ENCODE results near the gene CLDN7. TPM values are rescaled to one million over a fixed set of nuclear protein-coding genes. Genes with fewer than 3 reads are reported as not detected.

CLDN7 gene
- total RNA-seq, 1 experiment from 2014 or later: 286 TPM

DNA sequence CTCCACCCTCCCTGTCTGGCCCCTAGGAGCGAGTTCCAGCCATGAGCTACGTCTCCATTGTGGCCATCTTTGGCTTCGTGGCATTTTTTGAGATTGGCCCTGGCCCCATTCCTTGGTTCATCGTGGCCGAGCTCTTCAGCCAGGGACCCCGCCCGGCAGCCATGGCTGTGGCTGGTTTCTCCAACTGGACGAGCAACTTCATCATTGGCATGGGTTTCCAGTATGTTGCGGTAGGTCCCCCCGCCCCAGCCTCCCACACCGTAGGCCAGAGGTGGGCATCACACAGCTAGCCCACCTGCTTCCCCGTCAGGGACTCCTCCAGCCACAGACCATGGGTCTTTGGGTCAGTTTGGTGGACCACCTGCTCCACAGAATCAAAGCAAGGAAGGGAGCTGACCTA, 23.4 kb upstream of the CLDN7 start:
- intact Hi-C loops (cut with micrococcal nuclease): no loop called here
- ATAC-seq: no peak
- DNase-seq (ENCODE audit: low read depth, low spot score): no peak
- no peaks in the 10 kb centered on the region for H3K79me2 ChIP-seq (ENCODE audit: insufficient read depth, low read length)
- H3K9ac ChIP-seq (ENCODE audit: low read length): no peak overlapping the region
- no peaks in the 10 kb centered on the region for H3K27me3 ChIP-seq (ENCODE audit: insufficient read depth, low read length)
- H3K36me3 ChIP-seq (ENCODE audit: control insufficient read depth in 1 of 2, insufficient read depth in 2 of 2, low read length in 2 of 2): no peaks in the 10 kb centered on the region
- RAD21 ChIA-PET (ENCODE audit: low non-redundant PET in 1 of 2, low total read pairs in 2 of 2, uncharacterized antibody in 2 of 2, unreplicated experiment in 2 of 2): no interaction called here
- H3K9me3 ChIP-seq (ENCODE audit: control insufficient read depth in 1 of 2, insufficient read depth in 1 of 2, low read depth in 1 of 2, low read length in 2 of 2): no peaks in the 10 kb centered on the region
- no peak overlapping the region for H3K27ac ChIP-seq (ENCODE audit: low read depth, low read length)
- no peaks in the 10 kb centered on the region for H4K20me1 ChIP-seq (ENCODE audit: insufficient read depth)
- no peak overlapping the region for H3K4me3 ChIP-seq (replicated peaks in 1 of 2; ENCODE audit: low read depth in 1 of 2, low read length in 2 of 2)
- CTCF ChIA-PET: interaction anchor here (1.1 kb wide), 1 partner anchor 11 kb away, joined by 4 read pairs; no protein-coding TSS in a partner anchor
- no TSS peak for BruUV-seq (replicated peaks)
- TF ChIP-seq CEBPB (IDR thresholded peaks at IDR 0.05; ENCODE audit: low read depth) (no peak), RAD21 (IDR thresholded peaks at IDR 0.05; ENCODE audit: low read depth) (no peak), SIN3A (IDR thresholded peaks at IDR 0.05; ENCODE audit: low read depth) (no peak), CBX3 (IDR thresholded peaks at IDR 0.05; ENCODE audit: low read depth) (no peak), ZNF274 (IDR thresholded peaks at IDR 0.05; ENCODE audit: low read depth, low read length) (no peak), POLR2A (IDR thresholded peaks at IDR 0.05; ENCODE audit: borderline replicate concordance, extremely low read depth, insufficient read depth, insufficient read length) (no peak), EZH2 (IDR thresholded peaks at IDR 0.05) (no peak), FOSL1 (IDR thresholded peaks at IDR 0.05; ENCODE audit: low read depth) (no peak), YY1 (IDR thresholded peaks at IDR 0.05; ENCODE audit: extremely low read depth, insufficient replicate concordance, low read depth, low read length) (no peak), ELF1 (IDR thresholded peaks at IDR 0.05; ENCODE audit: borderline replicate concordance, low read depth) (no peak)
- TF ChIP-seq, protein P1, sequence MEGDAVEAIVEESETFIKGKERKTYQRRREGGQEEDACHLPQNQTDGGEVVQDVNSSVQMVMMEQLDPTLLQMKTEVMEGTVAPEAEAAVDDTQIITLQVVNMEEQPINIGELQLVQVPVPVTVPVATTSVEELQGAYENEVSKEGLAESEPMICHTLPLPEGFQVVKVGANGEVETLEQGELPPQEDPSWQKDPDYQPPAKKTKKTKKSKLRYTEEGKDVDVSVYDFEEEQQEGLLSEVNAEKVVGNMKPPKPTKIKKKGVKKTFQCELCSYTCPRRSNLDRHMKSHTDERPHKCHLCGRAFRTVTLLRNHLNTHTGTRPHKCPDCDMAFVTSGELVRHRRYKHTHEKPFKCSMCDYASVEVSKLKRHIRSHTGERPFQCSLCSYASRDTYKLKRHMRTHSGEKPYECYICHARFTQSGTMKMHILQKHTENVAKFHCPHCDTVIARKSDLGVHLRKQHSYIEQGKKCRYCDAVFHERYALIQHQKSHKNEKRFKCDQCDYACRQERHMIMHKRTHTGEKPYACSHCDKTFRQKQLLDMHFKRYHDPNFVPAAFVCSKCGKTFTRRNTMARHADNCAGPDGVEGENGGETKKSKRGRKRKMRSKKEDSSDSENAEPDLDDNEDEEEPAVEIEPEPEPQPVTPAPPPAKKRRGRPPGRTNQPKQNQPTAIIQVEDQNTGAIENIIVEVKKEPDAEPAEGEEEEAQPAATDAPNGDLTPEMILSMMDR (IDR thresholded peaks at IDR 0.05 in 2 of 3, conservative IDR thresholded peaks at IDR 0.05 in 1 of 3; ENCODE audit: borderline replicate concordance in 1 of 3, insufficient read depth in 1 of 3, low read depth in 2 of 3, low read length in 2 of 3): no peak
- TF ChIP-seq, protein P2, sequence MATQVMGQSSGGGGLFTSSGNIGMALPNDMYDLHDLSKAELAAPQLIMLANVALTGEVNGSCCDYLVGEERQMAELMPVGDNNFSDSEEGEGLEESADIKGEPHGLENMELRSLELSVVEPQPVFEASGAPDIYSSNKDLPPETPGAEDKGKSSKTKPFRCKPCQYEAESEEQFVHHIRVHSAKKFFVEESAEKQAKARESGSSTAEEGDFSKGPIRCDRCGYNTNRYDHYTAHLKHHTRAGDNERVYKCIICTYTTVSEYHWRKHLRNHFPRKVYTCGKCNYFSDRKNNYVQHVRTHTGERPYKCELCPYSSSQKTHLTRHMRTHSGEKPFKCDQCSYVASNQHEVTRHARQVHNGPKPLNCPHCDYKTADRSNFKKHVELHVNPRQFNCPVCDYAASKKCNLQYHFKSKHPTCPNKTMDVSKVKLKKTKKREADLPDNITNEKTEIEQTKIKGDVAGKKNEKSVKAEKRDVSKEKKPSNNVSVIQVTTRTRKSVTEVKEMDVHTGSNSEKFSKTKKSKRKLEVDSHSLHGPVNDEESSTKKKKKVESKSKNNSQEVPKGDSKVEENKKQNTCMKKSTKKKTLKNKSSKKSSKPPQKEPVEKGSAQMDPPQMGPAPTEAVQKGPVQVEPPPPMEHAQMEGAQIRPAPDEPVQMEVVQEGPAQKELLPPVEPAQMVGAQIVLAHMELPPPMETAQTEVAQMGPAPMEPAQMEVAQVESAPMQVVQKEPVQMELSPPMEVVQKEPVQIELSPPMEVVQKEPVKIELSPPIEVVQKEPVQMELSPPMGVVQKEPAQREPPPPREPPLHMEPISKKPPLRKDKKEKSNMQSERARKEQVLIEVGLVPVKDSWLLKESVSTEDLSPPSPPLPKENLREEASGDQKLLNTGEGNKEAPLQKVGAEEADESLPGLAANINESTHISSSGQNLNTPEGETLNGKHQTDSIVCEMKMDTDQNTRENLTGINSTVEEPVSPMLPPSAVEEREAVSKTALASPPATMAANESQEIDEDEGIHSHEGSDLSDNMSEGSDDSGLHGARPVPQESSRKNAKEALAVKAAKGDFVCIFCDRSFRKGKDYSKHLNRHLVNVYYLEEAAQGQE (IDR thresholded peaks at IDR 0.05; ENCODE audit: low read depth): no peak
- TF ChIP-seq, protein P3, sequence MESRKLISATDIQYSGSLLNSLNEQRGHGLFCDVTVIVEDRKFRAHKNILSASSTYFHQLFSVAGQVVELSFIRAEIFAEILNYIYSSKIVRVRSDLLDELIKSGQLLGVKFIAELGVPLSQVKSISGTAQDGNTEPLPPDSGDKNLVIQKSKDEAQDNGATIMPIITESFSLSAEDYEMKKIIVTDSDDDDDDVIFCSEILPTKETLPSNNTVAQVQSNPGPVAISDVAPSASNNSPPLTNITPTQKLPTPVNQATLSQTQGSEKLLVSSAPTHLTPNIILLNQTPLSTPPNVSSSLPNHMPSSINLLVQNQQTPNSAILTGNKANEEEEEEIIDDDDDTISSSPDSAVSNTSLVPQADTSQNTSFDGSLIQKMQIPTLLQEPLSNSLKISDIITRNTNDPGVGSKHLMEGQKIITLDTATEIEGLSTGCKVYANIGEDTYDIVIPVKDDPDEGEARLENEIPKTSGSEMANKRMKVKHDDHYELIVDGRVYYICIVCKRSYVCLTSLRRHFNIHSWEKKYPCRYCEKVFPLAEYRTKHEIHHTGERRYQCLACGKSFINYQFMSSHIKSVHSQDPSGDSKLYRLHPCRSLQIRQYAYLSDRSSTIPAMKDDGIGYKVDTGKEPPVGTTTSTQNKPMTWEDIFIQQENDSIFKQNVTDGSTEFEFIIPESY (IDR thresholded peaks at IDR 0.05; ENCODE audit: extremely low read depth, insufficient replicate concordance, low read length): no peak
- TF ChIP-seq, protein P4, sequence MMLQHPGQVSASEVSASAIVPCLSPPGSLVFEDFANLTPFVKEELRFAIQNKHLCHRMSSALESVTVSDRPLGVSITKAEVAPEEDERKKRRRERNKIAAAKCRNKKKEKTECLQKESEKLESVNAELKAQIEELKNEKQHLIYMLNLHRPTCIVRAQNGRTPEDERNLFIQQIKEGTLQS (IDR thresholded peaks at IDR 0.05): no peak
- TF ChIP-seq, protein P5, sequence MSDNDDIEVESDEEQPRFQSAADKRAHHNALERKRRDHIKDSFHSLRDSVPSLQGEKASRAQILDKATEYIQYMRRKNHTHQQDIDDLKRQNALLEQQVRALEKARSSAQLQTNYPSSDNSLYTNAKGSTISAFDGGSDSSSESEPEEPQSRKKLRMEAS (IDR thresholded peaks at IDR 0.05): no peak
- H3K4me2 ChIP-seq (ENCODE audit: low read length): no peak overlapping the region
- H2AFZ ChIP-seq (ENCODE audit: low read depth, low read length, poor library complexity, severe bottlenecking): no peak overlapping the region
- H3K4me1 ChIP-seq (ENCODE audit: control insufficient read depth in 1 of 2, insufficient read depth in 2 of 2, low read length in 2 of 2): peaks cover 10 to 25% of the 10 kb centered on the region in 2 experiments
- no peaks in the 10 kb centered on the region for H3K9me2 ChIP-seq (ENCODE audit: insufficient read depth)
- POLR2A ChIA-PET: no interaction called here

All from HCT116 (cell line).